ENCODE results near the gene TMEM256.

DNA sequence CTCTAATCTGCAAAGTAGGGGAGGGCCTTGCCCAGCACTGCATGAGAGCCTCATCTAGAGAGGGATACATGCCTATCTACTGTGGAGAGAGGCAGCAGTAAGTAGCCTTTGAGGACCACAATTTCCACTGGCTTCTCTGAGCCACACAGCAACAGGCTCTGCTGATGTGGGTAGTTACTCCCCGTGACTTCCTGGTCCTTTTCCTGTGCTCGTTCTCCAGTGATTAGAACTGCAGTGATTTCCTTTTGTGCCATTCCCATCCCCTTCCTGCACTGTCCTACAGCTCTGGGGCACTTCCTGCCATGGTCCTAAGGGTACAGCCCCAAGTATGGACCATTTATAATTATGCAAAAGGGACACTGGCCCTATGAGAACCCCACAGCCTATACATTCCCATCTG, 12.6 kb downstream of the TMEM256 start:
- no peak for TF ChIP-seq CBX8 (IDR thresholded peaks at IDR 0.05)
- no peak for TF ChIP-seq HOXA7 (CRISPR knock-in tag; IDR thresholded peaks at IDR 0.05)
- TF ChIP-seq, protein P1, sequence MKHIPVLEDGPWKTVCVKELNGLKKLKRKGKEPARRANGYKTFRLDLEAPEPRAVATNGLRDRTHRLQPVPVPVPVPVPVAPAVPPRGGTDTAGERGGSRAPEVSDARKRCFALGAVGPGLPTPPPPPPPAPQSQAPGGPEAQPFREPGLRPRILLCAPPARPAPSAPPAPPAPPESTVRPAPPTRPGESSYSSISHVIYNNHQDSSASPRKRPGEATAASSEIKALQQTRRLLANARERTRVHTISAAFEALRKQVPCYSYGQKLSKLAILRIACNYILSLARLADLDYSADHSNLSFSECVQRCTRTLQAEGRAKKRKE (CRISPR knock-in tag; IDR thresholded peaks at IDR 0.05; ENCODE audit: low read depth), result no peak
- TF ChIP-seq, protein P2, sequence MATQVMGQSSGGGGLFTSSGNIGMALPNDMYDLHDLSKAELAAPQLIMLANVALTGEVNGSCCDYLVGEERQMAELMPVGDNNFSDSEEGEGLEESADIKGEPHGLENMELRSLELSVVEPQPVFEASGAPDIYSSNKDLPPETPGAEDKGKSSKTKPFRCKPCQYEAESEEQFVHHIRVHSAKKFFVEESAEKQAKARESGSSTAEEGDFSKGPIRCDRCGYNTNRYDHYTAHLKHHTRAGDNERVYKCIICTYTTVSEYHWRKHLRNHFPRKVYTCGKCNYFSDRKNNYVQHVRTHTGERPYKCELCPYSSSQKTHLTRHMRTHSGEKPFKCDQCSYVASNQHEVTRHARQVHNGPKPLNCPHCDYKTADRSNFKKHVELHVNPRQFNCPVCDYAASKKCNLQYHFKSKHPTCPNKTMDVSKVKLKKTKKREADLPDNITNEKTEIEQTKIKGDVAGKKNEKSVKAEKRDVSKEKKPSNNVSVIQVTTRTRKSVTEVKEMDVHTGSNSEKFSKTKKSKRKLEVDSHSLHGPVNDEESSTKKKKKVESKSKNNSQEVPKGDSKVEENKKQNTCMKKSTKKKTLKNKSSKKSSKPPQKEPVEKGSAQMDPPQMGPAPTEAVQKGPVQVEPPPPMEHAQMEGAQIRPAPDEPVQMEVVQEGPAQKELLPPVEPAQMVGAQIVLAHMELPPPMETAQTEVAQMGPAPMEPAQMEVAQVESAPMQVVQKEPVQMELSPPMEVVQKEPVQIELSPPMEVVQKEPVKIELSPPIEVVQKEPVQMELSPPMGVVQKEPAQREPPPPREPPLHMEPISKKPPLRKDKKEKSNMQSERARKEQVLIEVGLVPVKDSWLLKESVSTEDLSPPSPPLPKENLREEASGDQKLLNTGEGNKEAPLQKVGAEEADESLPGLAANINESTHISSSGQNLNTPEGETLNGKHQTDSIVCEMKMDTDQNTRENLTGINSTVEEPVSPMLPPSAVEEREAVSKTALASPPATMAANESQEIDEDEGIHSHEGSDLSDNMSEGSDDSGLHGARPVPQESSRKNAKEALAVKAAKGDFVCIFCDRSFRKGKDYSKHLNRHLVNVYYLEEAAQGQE (IDR thresholded peaks at IDR 0.05), result no peak
- TF ChIP-seq RAD21 (conservative IDR thresholded peaks at IDR 0.05 in 1 of 2, IDR thresholded peaks at IDR 0.05 in 1 of 2), result no peak
- TF ChIP-seq, protein P3, sequence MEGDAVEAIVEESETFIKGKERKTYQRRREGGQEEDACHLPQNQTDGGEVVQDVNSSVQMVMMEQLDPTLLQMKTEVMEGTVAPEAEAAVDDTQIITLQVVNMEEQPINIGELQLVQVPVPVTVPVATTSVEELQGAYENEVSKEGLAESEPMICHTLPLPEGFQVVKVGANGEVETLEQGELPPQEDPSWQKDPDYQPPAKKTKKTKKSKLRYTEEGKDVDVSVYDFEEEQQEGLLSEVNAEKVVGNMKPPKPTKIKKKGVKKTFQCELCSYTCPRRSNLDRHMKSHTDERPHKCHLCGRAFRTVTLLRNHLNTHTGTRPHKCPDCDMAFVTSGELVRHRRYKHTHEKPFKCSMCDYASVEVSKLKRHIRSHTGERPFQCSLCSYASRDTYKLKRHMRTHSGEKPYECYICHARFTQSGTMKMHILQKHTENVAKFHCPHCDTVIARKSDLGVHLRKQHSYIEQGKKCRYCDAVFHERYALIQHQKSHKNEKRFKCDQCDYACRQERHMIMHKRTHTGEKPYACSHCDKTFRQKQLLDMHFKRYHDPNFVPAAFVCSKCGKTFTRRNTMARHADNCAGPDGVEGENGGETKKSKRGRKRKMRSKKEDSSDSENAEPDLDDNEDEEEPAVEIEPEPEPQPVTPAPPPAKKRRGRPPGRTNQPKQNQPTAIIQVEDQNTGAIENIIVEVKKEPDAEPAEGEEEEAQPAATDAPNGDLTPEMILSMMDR (IDR thresholded peaks at IDR 0.05), result no peak
- TF ChIP-seq, protein P4, sequence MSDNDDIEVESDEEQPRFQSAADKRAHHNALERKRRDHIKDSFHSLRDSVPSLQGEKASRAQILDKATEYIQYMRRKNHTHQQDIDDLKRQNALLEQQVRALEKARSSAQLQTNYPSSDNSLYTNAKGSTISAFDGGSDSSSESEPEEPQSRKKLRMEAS (IDR thresholded peaks at IDR 0.05), result no peak
- no peak for TF ChIP-seq MAFK (IDR thresholded peaks at IDR 0.05; ENCODE audit: partially characterized antibody)
- TF ChIP-seq PHF8 (IDR thresholded peaks at IDR 0.05; ENCODE audit: borderline replicate concordance, low read depth), result no peak
